ENCODE measurements around the gene MID1.

MID1 gene

DNA sequence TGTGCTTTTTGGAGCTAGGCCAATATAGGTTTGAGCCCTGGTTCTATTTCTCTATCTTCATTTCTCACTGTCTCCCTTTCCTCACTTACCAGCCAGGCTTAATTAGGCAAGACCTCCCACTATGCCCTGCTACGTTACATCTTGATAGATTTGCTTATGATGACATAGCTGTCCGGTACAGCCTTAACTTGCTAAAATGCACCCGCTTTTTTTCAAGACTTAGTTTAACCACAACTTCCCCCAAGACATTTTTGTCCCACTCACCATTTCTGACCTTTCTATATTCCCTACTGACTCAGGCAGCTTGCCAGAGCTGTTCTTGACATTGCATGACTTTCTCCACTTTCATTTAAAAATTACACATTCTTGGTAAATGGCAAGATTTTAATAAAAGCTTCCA, 152.6 kb downstream of the MID1 start:
- no peak for FAIRE-seq
- DNase-seq (ENCODE audit: extremely low spot score, insufficient read length, low read depth) = no peak

DNA sequence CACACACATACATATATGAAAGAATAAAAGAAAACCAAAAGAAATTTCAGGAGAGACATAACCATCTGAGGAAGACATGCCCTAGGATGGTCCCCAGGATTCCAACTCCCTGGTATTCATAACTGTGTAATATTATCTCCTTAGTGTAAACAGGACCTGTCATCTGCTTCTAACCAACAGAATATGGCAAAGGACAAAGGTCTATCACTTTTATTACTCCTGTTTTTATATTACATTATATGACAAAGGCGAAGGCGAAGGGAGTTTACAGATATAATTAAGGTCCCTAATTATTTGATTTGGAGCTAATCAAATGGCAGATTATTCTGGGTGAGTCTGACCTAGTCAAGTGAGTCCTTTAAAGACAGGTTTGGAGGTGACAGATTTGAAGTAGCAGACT, 155.1 kb downstream of the MID1 start:
- FAIRE-seq (no peak), DNase-seq (ENCODE audit: extremely low spot score, insufficient read length, low read depth) (no peak)

DNA sequence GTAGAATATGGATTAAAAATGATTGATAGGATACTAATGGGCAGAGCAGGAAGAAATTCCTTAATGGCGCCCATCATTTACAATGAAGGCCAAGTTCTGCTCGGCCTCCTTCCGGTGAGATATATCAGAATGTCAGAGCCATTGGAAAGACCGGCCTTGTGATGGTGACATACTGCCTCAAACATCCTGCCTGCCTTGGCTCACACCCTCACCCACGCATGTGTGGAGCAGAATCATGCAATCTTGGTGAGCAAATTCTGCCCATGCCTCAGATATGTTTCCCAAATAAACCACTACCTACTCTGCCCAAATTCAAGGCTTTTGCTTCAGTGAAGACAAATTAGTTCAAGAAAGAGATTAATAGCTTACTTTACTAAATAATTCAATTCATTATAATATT, 163.3 kb downstream of the MID1 start:
- DNase-seq (ENCODE audit: extremely low spot score, insufficient read length, low read depth) (no peak), FAIRE-seq (no peak)

DNA sequence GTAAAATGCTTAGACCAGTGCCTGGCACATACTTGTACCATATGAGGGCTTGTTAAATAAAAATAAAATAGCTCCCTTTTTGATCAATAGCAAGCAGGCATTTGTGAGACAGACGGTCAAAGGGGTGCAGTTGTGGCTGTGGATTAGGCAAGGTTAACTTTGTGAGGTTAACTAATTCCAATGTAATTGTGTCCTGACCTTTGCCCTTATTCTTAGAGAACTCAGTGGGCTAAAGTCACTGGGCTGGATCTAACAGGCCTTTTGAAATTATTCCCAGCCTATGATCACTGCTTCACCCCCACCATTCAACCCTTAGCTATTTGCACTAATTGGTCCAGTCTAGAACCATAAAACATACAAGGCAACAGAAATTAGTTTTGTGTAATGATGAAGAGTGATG, 166.4 kb downstream of the MID1 start:
- no peak for FAIRE-seq
- no peak for DNase-seq (ENCODE audit: extremely low spot score, insufficient read length, low read depth)

DNA sequence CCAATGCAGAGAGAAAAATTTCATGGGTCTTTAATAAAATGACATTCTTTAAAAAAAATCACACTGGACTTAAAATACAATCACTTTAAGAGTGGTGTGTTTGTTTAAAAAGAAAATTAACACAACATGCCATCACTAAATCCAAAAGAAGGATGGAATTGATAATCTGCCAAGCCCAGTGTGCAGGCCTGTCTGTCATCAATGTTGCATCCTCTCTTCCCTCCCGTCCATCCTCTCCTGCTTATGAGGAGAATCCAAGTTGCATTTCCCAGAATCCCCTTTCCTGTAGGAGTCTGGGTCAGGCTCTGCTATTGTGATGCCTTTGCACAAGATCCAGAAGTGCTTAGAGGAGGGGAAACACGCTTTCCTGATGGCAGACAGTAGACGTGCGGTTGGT, 169.4 kb downstream of the MID1 start:
- DNase-seq (ENCODE audit: extremely low spot score, insufficient read length, low read depth) = no peak
- FAIRE-seq = no peak

DNA sequence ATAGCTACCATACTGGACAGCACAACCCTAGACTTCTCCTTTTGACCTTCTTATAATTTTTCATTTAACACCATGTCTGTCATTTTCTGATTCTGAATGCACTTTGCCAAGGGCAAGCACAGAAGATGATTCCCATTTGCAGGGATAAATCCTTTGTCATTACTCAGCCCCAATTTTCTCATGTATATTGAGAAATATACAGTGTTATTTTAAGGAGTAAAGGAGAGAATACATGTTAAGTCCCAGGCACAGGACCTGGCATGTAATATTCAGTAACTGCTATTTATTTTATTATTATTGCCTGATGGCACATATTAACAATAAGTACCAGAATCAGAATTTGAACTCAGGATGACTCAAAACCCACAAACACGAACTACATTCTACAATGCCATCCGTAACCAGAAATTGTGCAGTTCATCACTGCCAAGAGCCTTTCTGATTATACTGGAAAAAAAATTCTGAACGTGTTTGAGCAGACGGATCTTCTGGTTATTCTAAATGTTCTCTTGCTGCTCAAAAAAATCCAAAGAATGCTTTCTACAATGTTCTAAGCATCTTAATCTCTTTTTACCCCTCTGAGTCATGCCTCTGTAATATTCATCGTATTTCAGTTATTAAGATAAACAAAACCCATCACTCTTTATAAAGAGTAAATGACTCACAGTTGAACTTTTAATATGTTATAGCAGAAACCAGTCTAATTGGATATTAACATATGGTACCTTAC, 170.0 kb downstream of the MID1 start:
- FAIRE-seq = no peak
- no peak for DNase-seq (ENCODE audit: extremely low spot score, insufficient read length, low read depth)

DNA sequence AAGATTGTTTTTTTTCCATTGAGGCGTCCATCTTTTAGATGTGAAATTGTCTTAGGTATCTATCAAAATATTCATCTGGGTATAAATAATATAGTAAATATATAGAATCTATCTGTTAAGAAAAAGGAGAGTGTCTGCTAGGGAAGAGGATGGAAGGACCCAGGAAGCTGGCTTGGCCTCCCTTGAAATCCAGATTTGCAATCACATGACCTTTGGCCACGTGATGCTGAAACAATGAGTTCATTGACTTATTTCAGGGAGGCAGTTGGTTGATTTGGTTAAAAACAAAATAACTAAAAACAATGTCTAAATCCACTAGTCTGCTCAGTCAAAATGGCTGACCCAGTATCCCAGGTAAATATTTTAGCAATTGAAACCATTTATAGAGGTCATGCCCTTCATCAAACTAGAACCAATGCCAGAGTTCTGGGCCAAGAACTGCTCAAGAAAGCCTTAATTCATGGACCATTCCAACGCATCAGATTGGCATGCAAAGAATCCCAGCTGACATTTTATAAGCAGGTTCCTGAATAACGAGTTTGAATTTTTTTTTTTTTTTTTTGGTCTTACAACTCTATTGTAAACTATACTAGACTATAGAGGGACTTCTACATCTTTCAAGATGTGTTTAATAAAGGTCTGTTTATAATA, 172.7 kb downstream of the MID1 start:
- FAIRE-seq = no peak

DNA sequence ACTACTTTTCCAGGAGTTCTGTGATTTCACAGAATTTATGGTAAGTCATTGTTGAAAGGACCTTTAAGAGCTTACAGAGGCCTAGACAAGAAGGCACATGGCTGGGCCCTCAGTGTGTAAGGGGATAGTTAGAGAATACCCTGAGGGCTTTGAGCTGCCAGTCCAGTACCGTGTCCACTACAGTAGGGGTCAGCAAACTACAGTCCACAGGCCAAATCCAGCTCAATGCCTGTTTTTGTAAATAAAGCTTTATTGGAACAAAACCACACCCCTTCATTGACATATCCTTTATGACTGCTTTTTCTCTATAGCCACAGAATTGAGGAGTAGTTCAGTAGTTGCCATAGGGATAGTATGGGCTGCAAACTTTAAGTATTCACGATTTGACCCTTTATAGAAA, 176.2 kb downstream of the MID1 start:
- no peak for FAIRE-seq
- DNase-seq (ENCODE audit: extremely low spot score, insufficient read length, low read depth) = no peak

More for the DNA sequence above, 172.7 kb downstream of the MID1 start:
- no peak for DNase-seq (ENCODE audit: extremely low spot score, insufficient read length, low read depth)

DNA sequence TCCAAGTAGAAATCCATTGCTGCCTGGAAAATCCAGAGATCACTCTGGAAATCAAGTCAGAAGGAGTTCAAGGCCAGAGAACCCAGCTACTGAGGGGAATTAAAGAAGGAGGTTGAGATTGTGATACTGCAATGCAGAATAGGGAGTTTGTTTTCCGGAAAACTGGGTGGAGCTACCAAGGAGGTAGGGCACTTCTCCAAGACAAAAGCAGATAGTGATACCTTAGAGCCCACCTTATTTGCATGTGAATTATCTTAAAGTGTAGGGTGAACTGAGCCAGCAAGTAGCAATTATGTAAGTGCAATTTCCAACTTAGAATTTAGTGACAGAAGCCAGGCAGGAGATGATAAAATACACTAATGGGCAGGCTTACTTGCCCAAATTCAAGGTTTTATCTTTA, 178.9 kb downstream of the MID1 start:
- DNase-seq (ENCODE audit: extremely low spot score, insufficient read length, low read depth) = no peak
- no peak for FAIRE-seq

DNA sequence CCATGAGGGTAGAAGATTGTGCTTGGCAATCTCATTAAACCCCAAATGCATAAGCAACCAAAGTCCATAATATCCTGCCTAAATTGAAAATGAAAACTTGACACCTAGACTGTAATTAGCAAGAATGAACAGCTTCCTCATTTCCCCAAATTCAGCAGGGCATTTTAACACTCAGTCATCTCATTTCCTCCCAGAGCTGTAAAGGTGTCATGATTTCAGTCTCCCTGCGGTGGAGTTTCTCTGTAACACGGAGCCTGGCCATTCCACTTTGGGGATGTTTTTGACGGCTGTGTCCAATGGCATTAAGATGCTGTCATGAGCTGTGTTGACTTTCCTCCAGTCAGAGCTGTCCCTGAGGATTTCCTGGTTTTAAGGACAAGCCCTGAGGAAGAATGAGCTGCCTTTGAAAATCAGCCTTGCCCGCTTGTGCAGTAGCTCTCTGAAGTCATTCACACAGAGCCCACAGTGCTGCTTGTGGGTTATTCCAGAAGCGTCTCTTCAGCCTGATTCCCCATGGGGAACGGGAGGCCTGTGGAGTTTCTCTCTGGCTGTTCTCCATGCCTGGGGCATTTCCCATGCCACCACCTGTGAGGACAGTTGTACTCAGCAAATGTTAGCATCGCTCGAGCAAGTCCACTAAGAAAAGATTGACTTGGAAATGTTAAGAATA, 187.0 kb downstream of the MID1 start:
- FAIRE-seq (no peak), DNase-seq (ENCODE audit: extremely low spot score, insufficient read length, low read depth) (no peak)

DNA sequence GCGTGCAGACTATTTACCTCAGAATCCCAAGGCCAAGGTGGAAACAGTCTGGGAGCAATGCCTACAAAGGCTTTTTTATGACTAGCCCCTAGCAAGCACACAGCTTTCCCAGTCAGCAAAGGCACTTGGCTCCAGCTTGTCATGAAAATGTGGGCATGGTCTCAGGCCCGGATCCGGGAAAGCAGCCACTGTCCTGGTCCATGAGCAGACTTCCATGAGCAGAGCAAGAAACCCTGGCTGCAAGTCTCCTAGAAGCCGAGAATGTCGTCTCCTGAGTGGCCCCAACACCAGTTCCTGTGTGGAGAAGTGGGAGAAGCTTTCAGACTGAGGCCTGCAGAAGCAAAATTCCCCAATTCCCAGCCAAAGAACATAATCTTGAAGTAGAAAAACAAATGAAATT, 190.5 kb downstream of the MID1 start:
- no peak for DNase-seq (ENCODE audit: extremely low spot score, insufficient read length, low read depth)

DNA sequence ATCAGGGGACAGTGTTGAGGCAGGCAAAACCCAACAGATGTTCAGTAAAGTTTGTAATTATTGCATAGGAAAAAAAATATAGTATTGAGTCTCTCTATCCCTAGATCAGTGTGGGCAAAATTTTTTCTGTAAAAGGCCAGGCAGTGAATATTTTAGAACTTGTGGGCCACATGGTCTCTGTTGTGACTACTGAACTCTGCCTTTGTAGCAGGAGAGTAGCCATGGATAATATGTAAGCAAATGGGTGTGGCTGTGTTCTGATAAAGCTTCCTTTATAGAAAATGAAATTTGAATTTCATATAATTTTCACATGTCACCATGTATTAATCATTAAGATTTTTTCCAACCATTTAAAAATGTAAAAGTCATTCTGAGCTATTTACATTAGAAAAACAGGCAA, 193.1 kb downstream of the MID1 start:
- DNase-seq (ENCODE audit: extremely low spot score, insufficient read length, low read depth) (no peak), FAIRE-seq (no peak)

More for the DNA sequence above, 190.5 kb downstream of the MID1 start:
- FAIRE-seq = no peak

DNA sequence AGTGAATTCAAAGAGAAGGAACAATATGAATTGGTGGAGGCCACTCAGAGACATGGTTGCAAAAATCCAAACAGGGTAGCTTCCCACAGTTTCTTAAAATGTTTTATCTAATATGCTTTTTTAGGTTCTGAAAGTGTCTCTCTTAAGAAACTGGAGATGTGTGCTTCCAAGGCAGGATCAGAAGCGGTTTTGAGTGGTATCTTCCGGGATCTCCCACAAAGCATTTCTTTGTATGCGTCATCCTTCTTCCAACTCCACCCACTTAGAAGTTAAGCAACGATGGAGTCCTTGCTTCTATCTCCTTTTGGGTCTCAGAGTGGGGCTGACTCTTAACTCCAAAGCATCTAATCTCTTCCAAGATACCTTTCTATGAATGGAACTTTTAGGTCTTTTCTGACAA, 196.7 kb downstream of the MID1 start:
- DNase-seq (ENCODE audit: extremely low spot score, insufficient read length, low read depth) (no peak), FAIRE-seq (no peak)

DNA sequence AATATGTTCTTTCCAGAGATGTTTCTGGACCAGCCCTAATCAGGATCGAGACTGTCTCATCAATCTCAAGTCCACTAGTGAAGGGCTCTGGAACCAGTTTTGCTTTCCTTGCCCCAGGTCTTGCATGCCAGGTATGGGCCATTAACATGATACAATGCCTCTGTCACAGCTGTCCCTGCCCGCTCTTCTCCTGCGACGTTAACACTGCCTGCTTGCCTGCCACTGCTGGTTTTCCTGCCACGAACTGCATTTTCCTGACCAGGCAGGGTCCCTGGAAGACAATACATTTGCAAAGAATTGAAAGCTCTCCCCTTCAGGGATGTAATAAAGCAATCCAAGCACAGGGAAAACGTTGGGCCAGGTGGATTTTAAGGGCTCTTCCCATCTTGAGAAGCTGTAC, 200.3 kb downstream of the MID1 start:
- DNase-seq (ENCODE audit: extremely low spot score, insufficient read length, low read depth) (no peak), FAIRE-seq (no peak)

DNA sequence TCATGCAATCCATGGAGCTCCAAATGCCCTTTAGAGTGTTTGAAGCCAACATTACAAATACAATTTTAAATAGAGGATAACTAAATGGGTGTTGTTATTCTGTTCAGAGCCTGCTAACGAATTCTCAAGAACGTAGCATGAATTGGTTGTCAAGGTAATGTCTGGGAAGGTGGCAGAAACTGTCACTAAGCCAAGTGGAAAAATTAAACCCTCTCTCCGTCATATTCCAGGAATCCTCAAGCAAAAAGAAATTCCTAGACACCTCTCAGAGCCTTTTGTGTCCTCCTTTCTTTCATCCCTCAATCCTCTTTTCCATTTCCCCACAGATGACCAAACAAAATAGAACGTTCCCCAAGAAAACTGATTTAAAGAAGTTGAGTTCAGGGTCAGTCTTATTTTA, 204.0 kb downstream of the MID1 start:
- no peak for DNase-seq (ENCODE audit: extremely low spot score, insufficient read length, low read depth)
- no peak for FAIRE-seq

DNA sequence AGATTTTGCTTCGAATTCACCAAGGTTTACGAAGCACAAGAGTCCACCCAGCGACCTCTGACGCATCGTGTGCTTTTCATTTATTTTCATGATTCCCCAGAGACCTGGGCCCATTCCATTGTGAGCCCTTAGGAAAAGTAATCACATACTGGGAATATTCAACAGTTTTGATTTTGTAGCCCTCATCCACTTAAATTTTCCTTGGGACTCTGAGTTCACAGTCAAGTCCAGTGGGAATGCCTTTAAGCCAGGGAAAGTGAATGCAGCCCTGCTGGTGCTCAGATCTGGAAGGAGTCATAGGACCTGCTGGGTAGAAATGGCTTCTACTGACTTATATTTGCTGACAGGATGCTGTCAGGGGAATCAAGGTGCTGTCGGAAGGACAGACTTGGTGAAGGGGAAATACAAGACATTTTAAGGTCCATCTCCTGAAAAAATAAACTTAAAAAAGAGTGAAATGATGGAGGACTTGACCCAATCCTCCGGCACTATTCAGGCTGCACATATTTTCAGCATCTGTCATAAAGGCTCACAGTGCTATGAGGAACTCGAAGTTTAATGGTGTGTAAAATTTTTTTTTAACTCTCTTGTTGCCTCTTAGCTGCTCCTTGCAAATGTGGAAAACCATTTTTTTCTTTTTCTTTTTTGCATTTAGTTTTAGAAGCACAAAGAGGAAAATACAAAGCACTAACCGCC, 204.9 kb downstream of the MID1 start:
- FAIRE-seq (no peak), DNase-seq (ENCODE audit: extremely low spot score, insufficient read length, low read depth) (no peak)

DNA sequence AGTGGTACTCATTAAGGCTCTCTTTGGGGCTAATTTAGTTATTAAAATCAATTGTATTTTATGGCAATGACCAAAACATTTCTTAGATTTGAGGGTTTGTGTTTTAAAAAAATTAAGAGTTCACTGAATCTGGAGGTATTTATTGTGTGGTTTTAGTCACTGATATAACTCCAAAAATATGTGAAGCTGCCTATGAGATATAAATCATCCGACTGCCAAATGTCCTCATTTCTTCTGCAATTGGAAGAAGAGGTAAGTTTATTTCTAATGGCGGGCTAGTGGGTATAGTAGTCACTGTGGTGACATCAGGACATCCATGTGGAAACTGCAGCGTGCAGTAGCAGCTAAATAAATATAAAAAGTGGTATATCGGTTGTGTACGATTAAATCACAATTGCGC, 205.5 kb downstream of the MID1 start:
- FAIRE-seq = no peak
- DNase-seq (ENCODE audit: extremely low spot score, insufficient read length, low read depth) = no peak

DNA sequence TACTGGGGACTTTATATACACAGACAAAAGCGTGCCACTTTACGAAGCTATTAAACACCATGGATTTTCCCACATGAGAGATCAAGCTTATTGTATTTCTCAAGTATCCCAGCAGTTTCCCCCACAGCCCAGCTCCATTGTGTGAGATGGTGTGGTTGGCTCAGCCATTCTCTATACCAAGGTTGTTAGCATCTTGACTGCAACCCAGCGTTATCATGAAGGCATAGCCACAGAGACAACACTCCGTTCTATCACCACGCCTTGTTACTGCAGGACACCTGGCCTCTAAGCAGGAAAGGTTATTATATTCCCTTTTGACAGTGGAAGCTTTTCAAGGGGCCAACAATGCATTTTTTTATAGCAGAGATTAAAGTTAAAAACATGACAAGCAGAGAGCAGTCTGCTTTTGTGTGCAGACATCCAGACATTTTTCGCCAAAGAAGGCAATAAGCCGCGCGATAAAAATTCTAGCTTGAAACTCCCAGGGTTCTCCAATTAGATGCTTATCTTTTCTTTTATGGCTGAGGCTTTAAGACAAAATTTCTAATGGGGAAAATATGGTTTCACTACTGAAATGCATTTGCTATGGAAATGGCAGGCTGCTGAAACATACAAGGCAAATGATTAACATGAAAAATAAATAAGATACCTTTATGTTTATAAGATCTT, 206.1 kb downstream of the MID1 start:
- FAIRE-seq (no peak), DNase-seq (ENCODE audit: extremely low spot score, insufficient read length, low read depth) (no peak)

DNA sequence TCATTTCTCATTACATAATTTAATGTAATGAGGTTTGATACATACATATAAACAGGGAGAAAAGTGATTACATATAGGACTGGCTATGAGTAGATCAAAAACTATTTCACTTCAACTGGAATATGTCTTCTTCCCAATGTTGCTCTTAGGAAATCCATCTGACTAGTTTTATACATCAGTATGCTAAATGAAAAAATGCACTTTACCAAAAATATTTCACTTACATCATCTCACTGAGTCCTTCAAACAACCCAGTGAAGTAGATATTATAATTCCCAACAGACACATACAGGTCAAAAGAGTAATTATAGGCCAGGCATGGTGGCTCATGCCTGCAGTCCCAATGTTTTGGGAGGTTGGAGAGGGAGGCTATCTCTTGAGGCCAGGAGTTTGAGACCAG, 215.9 kb downstream of the MID1 start:
- DNase-seq (ENCODE audit: extremely low spot score, insufficient read length, low read depth) = no peak
- no peak for FAIRE-seq

DNA sequence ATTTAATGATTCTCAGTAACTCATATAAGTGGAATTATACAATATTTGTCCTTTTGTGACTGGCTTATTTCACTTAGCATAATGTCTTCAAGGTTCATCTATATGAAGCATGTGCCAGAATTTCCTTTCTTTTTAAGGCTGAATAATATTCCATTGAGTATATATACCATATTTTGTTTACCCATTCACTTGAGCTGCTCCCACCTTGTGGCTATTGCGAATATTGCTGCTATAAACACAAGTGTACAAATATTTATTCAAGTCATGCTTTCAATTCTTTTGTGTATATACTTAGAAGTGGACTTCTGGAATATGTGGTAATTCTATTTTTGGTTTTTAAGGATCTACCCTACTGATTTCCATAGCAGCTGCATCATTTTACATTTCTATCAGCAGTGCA, 219.1 kb downstream of the MID1 start:
- FAIRE-seq = no peak
- no peak for DNase-seq (ENCODE audit: extremely low spot score, insufficient read length, low read depth)
